ENCODE results near the gene DBF4B. TPM values are rescaled to one million over a fixed set of nuclear protein-coding genes. Genes with fewer than 3 reads are reported as not detected.

DBF4B gene
- total RNA-seq, 1 experiment from 2014 or later, result 26.1 TPM

GRCh38 chr17:44782326-44782850, 73.9 kb downstream of the DBF4B start:
- Histone ChIP-seq H3K36me3 (ENCODE audit: control insufficient read depth in 1 of 2, insufficient read depth in 2 of 2, low read length in 2 of 2) (no peaks in the 10 kb centered on the region), H3K9ac (ENCODE audit: low read length) (no peak overlapping the region), H3K4me3 (replicated peaks in 1 of 2; ENCODE audit: low read depth in 1 of 2, low read length in 2 of 2) (no peak overlapping the region), H3K9me2 (ENCODE audit: insufficient read depth) (no peaks in the 10 kb centered on the region), H4K20me1 (ENCODE audit: insufficient read depth) (no peaks in the 10 kb centered on the region), H3K4me1 (ENCODE audit: control insufficient read depth in 1 of 2, insufficient read depth in 2 of 2, low read length in 2 of 2) (peaks cover 3 to 27% of the 10 kb centered on the region in 2 experiments; a peak in 3 of 4 replicates), H2AFZ (ENCODE audit: low read depth, low read length, poor library complexity, severe bottlenecking) (no peak overlapping the region), H3K4me2 (ENCODE audit: low read length) (no peak overlapping the region), H3K79me2 (ENCODE audit: insufficient read depth, low read length) (no peaks in the 10 kb centered on the region), H3K27me3 (ENCODE audit: insufficient read depth, low read length) (no peaks in the 10 kb centered on the region), H3K9me3 (ENCODE audit: control insufficient read depth in 1 of 2, insufficient read depth in 1 of 2, low read depth in 1 of 2, low read length in 2 of 2) (no peaks in the 10 kb centered on the region), H3K27ac (ENCODE audit: low read depth, low read length) (no peak overlapping the region)
- no peak for DNase-seq (ENCODE audit: low read depth, low spot score)
- ChIA-PET RAD21 (ENCODE audit: low non-redundant PET in 1 of 2, low total read pairs in 2 of 2, uncharacterized antibody in 2 of 2, unreplicated experiment in 2 of 2) (no interaction called here), CTCF (interaction anchor here (1.6 kb wide), 1 partner anchor 82 kb away, joined by 3 read pairs; no protein-coding TSS in a partner anchor), POLR2A (no interaction called here)
- BruUV-seq (replicated peaks), result no TSS peak
- intact Hi-C loops (cut with micrococcal nuclease), result no loop called here
- TF ChIP-seq EZH2phosphoT487 (IDR thresholded peaks at IDR 0.05; ENCODE audit: borderline replicate concordance) (no peak), TCF7L2 (IDR thresholded peaks at IDR 0.05; ENCODE audit: borderline replicate concordance, extremely low read depth, insufficient read depth, insufficient read length) (no peak), YY1 (IDR thresholded peaks at IDR 0.05; ENCODE audit: extremely low read depth, insufficient replicate concordance, low read depth, low read length) (no peak), CEBPB (IDR thresholded peaks at IDR 0.05; ENCODE audit: low read depth) (no peak), SP1 (IDR thresholded peaks at IDR 0.05; ENCODE audit: low read depth) (no peak), CBX3 (IDR thresholded peaks at IDR 0.05; ENCODE audit: low read depth) (no peak)
- no peak for ATAC-seq

- Histone ChIP-seq H3K79me2 (ENCODE audit: insufficient read depth, low read length) (no peaks in the 10 kb centered on the region), H3K4me1 (ENCODE audit: control insufficient read depth in 1 of 2, insufficient read depth in 2 of 2, low read length in 2 of 2) (peaks cover 0 to 15% of the 10 kb centered on the region in 2 experiments; a peak in 2 of 4 replicates), H3K27ac (ENCODE audit: low read depth, low read length) (no peak overlapping the region), H3K9me2 (ENCODE audit: insufficient read depth) (no peaks in the 10 kb centered on the region), H3K27me3 (ENCODE audit: insufficient read depth, low read length) (no peaks in the 10 kb centered on the region), H3K9ac (ENCODE audit: low read length) (no peak overlapping the region), H4K20me1 (ENCODE audit: insufficient read depth) (no peaks in the 10 kb centered on the region), H3K36me3 (ENCODE audit: control insufficient read depth in 1 of 2, insufficient read depth in 2 of 2, low read length in 2 of 2) (no peaks in the 10 kb centered on the region), H2AFZ (ENCODE audit: low read depth, low read length, poor library complexity, severe bottlenecking) (no peak overlapping the region), H3K4me3 (replicated peaks in 1 of 2; ENCODE audit: low read depth in 1 of 2, low read length in 2 of 2) (no peak overlapping the region), H3K4me2 (ENCODE audit: low read length) (no peak overlapping the region), H3K9me3 (ENCODE audit: control insufficient read depth in 1 of 2, insufficient read depth in 1 of 2, low read depth in 1 of 2, low read length in 2 of 2) (no peaks in the 10 kb centered on the region)
- intact Hi-C loops (cut with micrococcal nuclease), result no loop called here
- no peak for ATAC-seq
- no peak for DNase-seq (ENCODE audit: low read depth, low spot score)
- BruUV-seq (replicated peaks), result no TSS peak
- ChIA-PET POLR2A (no interaction called here), RAD21 (ENCODE audit: low non-redundant PET in 1 of 2, low total read pairs in 2 of 2, uncharacterized antibody in 2 of 2, unreplicated experiment in 2 of 2) (interaction anchor here in 1 of 2 experiments (0.6 kb wide), 1 partner anchor 66 kb away, joined by 3 read pairs; no protein-coding TSS in a partner anchor), CTCF (no interaction called here)
- no peak for TF ChIP-seq ZFX (IDR thresholded peaks at IDR 0.05)
- no peak for TF ChIP-seq RAD21 (IDR thresholded peaks at IDR 0.05; ENCODE audit: low read depth)
- TF ChIP-seq JUND (IDR thresholded peaks at IDR 0.05), result no peak
- no peak for TF ChIP-seq SRF (IDR thresholded peaks at IDR 0.05; ENCODE audit: low read depth)
- no peak for TF ChIP-seq MAX (IDR thresholded peaks at IDR 0.05)
- no peak for TF ChIP-seq ZNF274 (IDR thresholded peaks at IDR 0.05; ENCODE audit: low read depth, low read length)
- TF ChIP-seq POLR2A (IDR thresholded peaks at IDR 0.05; ENCODE audit: borderline replicate concordance, extremely low read depth, insufficient read depth, insufficient read length), result no peak
- no peak for TF ChIP-seq SP1 (IDR thresholded peaks at IDR 0.05; ENCODE audit: low read depth)
- TF ChIP-seq CTCF (IDR thresholded peaks at IDR 0.05 in 2 of 3, conservative IDR thresholded peaks at IDR 0.05 in 1 of 3; ENCODE audit: borderline replicate concordance in 1 of 3, insufficient read depth in 1 of 3, low read depth in 2 of 3, low read length in 2 of 3), result no peak
- TF ChIP-seq EZH2phosphoT487 (IDR thresholded peaks at IDR 0.05; ENCODE audit: borderline replicate concordance), result no peak
- TF ChIP-seq EZH2 (IDR thresholded peaks at IDR 0.05), result no peak
Measured at GRCh38 chr17:44785921-44786320, 77.5 kb downstream of the DBF4B start.
